Esophagus muscularis mucosa (tissue), 4 donors: ENCODE measurements around the gene MRPL24. TPM values are rescaled to one million over a fixed set of nuclear protein-coding genes. Genes with fewer than 3 reads are reported as not detected.

Experiments
- DNase-seq: peaks from one replicate; pipeline ENCODE4 v3.0.0-alpha.2; 2017; ENCODE audit errors: extremely low spot score
- H3K27ac ChIP-seq, 4 donors: fragments of 200-600 bp; sonication (generic); replicated peaks in 1 of 4; 1 replicate in 3 of 4; 2 replicates in 1 of 4; pipeline ENCODE4 v1.5.1; 2016 to 2019; ENCODE audit warnings: mild to moderate bottlenecking in 1 of 4
- H3K27me3 ChIP-seq, 4 donors: fragments of 200-600 bp; sonication (generic); one replicate each; pipeline versions ENCODE4 v1.5.1 to v1.6.0; 2016 to 2019
- H3K36me3 ChIP-seq, 4 donors: fragments of 200-600 bp; sonication (generic); one replicate each; pipeline ENCODE4 v1.5.1; 2016 to 2019
- H3K4me1 ChIP-seq, 4 donors: fragments of 200-600 bp; sonication (generic); one replicate each; pipeline ENCODE4 v1.5.1; 2016 to 2019
- H3K4me3 ChIP-seq, 4 donors: fragments of 200-600 bp; sonication (generic); 1 replicate in 2 of 4; 2 replicates in 2 of 4; pipeline ENCODE4 v1.5.1; 2016 to 2019; ENCODE audit warnings: mild to moderate bottlenecking in 4 of 4, moderate library complexity in 1 of 4
- H3K9me3 ChIP-seq, 4 donors: fragments of 200-600 bp; sonication (generic); 1 replicate in 3 of 4; 2 replicates in 1 of 4; pipeline ENCODE4 v1.5.1; 2016 to 2019
- EP300 ChIP-seq: sonication (generic); formaldehyde crosslinking; IDR thresholded peaks from one replicate; pipeline ENCODE4 v1.6.1; 2017; ENCODE audit warnings: antibody characterized with exemption
- POLR2A ChIP-seq: fragments of 450-650 bp; IDR thresholded peaks from one replicate; pipeline ENCODE4 v1.6.1; 2017; ENCODE audit warnings: antibody characterized with exemption, moderate library complexity, mild to moderate bottlenecking, low read depth
- POLR2AphosphoS5 ChIP-seq, 2 donors: sonication (generic); formaldehyde crosslinking; IDR thresholded peaks; one replicate each; pipeline ENCODE4 v1.6.1; 2017; ENCODE audit warnings: antibody characterized with exemption in 2 of 2
- WGBS: methylation state at CpG from one replicate; pipeline ENCODE4 v1.1.5; 2018; 5-methylcytosine and 5-hydroxymethylcytosine counted together
- intact Hi-C: fragments of 100-400 bp; cut with DNase I; formaldehyde crosslinking; loops from one replicate; pipeline ENCODE4 v1.15.1; 2023
- total RNA-seq, 4 donors: library from RNA; depleted of rRNA; stranded (reverse); fragments of >200 nt; gene quantifications; one replicate each; pipeline versions ENCODE4 v1.1.0 to v1.2.1, GENCODE V29; 2016
- TF ChIP-seq, protein P1 (sequence below), 3 experiments: fragments of 200-600 bp in 2 of 3; fragments of 450-650 bp in 1 of 3; sonication (generic) in 2 of 3; IDR thresholded peaks; one replicate each; pipeline ENCODE4 v1.5.1; 2017 to 2019; ENCODE audit warnings: antibody characterized with exemption in 3 of 3, mild to moderate bottlenecking in 2 of 3, moderate library complexity in 1 of 3

Gene MRPL24
- total RNA-seq, 4 donors from 2014 or later: 43.5 to 67.4 (median 62.4) TPM

DNA sequence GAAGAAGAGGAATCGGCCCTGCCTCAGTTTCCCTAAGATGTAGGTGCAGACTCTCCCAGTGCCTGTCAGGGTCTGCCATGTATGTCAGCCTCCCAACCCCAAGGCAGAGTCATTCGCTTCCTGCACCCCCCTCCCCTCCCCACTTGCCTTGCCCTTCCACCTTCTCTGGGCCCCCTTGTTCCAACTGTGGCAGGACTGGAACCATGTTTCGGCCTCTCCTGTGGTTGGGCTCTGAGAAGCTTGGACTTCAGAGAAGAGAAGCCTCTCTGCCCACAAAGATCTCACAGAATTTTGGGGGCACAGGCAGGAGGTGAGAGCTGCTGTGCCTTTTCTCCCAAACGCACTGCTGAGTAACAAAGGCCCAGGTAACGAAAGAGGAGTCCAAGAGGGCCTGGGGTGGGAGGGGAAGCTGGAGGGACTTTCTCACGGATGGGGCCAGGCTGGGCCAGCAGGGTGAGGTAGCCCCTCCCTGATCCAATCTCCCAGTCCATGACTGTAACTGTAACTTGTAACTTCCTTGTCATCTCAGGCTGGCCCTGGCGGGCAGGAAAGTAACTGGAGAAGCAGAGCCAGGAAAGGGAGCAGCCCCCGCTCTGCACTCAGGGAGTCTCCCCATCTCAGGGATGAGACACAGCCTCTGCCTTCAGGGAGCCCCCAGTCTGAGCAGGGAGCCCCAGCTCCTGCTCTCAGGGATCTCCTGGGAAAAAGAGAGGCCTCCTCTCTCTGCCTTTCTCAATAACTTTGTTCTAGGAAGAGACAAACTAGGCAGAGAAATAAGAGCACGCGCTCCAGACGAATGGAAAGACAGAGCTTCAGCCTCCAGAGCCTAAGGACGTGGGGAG is 46.8 kb downstream of the MRPL24 start:
- Histone ChIP-seq H3K9me3 (no peaks in the 10 kb centered on the region), H3K36me3 (peaks cover 0 to 3% (median 0%) of the 10 kb centered on the region in 4 donors), H3K27me3 (peaks cover 0 to 49% (median 2%) of the 10 kb centered on the region in 4 donors), H3K27ac (no peak overlapping the region), H3K4me3 (no peak overlapping the region), H3K4me1 (peaks cover 7 to 27% (median 16%) of the 10 kb centered on the region in 4 donors)
- WGBS: 90% methylated on average over 11 of the region's 12 CpGs
- no peak for DNase-seq
- intact Hi-C loops: no loop called here
- TF ChIP-seq, protein P1, sequence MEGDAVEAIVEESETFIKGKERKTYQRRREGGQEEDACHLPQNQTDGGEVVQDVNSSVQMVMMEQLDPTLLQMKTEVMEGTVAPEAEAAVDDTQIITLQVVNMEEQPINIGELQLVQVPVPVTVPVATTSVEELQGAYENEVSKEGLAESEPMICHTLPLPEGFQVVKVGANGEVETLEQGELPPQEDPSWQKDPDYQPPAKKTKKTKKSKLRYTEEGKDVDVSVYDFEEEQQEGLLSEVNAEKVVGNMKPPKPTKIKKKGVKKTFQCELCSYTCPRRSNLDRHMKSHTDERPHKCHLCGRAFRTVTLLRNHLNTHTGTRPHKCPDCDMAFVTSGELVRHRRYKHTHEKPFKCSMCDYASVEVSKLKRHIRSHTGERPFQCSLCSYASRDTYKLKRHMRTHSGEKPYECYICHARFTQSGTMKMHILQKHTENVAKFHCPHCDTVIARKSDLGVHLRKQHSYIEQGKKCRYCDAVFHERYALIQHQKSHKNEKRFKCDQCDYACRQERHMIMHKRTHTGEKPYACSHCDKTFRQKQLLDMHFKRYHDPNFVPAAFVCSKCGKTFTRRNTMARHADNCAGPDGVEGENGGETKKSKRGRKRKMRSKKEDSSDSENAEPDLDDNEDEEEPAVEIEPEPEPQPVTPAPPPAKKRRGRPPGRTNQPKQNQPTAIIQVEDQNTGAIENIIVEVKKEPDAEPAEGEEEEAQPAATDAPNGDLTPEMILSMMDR (IDR thresholded peaks at IDR 0.05): no peak
- no peak for TF ChIP-seq POLR2A

DNA sequence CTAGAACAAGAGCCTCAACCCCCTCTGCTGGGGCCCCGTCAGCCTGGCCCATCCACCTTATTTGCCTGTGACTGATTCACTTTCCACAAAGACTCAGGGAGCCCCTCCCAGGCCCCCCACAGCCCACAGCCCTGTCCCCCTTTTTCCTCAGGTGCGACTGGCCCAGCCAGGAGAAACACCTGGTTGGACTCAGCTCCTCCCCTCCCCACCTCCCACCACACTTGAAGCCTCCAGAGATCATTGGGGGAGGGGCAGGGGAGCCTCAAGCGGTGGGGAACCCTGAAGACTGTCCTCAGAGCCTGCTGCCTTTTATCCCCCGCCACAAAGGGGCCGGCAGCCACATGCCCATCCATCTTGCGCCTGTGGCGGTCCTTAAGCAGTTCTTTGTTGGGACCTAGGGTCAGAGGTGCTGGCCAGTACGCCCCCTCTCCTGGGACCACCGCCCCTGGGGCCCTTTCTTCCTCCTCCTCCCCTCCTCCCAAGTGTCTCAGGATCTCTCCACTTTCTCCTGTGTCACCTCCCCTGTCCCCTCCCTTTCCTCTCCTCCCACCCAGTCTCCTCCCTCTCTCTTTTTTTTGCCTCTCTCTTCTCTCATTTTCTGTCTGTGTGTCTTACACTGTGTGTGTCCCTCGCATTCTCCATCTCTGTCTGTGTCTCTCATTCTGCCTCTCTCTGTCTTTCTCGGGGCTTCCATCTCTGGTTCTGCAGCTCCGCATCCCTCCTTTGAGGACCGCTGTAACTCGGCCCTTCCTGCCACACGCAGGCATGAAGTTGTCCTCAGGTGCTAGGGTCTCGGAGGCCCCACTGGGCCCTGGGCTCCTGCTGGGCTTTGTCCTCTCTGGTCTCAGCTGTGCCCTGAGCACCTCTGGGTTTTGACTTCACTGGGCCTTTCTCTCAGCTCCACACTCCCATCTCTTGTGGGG is 47.7 kb downstream of the MRPL24 start:
- intact Hi-C loops: no loop called here
- H3K27me3 ChIP-seq: peaks cover 0 to 57% (median 2%) of the 10 kb centered on the region in 4 donors
- H3K4me1 ChIP-seq: peaks cover 7 to 28% (median 19%) of the 10 kb centered on the region in 4 donors
- H3K27ac ChIP-seq: no peak overlapping the region
- H3K36me3 ChIP-seq: no peaks in the 10 kb centered on the region
- no peaks in the 10 kb centered on the region for H3K9me3 ChIP-seq
- 59% methylated on average over 11 of the region's 16 CpGs for WGBS
- H3K4me3 ChIP-seq: no peak overlapping the region
- TF ChIP-seq POLR2A (no peak), POLR2AphosphoS5 (IDR thresholded peaks at IDR 0.05) (no peak), EP300 (no peak)
- TF ChIP-seq, protein P1 (IDR thresholded peaks at IDR 0.05): no peak
- DNase-seq: no peak

DNA sequence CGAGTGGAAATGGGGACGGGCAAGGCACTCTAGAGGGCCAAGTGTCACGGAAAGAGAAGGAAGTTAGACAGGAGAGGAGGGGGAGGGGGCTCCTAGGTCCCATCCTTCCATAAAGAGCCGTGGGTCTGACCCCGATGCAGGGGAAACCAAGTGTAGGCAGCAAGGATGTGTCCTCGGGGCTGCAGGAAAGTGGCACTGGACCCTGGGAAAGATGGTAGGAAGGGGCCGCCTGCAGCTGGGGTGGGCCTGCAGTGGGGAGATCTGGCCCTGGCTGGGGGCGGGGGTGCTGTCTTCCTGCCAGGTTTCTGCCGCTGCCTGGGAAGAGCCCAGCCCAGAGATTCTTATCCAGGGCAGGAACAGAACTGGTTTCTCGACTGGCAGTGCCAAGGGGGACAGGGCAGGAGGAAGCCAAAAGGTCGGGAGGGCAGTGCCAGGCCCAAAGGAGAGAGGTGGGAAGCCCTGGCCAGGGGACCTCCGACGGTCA is 48.4 kb downstream of the MRPL24 start:
- Histone ChIP-seq H3K36me3 (no peaks in the 10 kb centered on the region), H3K27ac (no peak overlapping the region), H3K4me3 (no peak overlapping the region), H3K9me3 (no peaks in the 10 kb centered on the region), H3K4me1 (peaks cover 7 to 28% (median 19%) of the 10 kb centered on the region in 4 donors), H3K27me3 (peaks cover 0 to 64% (median 2%) of the 10 kb centered on the region in 4 donors)
- intact Hi-C loops: no loop called here
- DNase-seq: no peak
- TF ChIP-seq EP300: no peak
- no peak for TF ChIP-seq POLR2AphosphoS5 (IDR thresholded peaks at IDR 0.05)
- TF ChIP-seq, protein P1 (IDR thresholded peaks at IDR 0.05): no peak
- no peak for TF ChIP-seq POLR2A
- WGBS: 32% methylated on average over 13 of the region's 13 CpGs

DNA sequence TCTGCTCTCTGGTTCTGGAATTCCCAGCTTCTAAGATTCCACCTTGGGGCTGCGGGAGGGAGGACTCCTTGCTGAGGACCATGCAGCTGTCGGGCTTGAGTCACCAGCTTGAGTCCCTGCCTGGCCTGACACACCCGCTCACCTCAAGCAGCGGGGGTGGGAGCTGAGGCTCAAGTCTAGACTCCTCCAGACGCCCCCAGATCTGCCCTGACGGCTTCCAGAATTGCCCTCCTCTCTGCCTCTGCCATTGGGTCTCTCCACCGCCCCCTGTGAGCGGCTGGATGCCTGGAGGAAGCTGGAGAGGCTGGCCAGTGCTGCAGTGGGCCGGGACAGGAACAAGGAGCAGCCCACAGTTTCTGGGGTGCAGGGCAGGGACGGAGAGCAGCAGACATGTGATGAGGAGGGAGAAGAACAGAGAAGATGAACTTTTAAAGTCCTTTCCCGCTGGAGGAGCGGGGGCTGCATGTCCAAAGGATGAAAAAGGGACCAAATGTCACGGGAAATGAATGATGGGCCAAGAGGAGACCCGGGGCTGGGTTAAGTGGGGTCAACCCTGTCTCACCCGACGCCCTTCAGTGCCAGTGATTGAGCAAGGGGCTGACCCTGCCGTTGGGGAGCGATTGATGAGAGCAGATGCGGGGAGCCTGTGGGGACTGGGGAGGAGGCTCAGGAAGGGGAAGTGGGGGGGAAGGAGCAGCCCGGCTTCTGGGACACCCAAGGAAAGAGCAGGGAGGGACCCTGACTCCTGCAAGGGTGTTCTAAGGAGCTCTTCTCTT is 49.0 kb downstream of the MRPL24 start:
- Histone ChIP-seq H3K27ac (no peak overlapping the region), H3K4me3 (no peak overlapping the region), H3K9me3 (no peaks in the 10 kb centered on the region), H3K36me3 (no peaks in the 10 kb centered on the region), H3K27me3 (peaks cover 0 to 68% (median 2%) of the 10 kb centered on the region in 4 donors), H3K4me1 (peaks cover 7 to 28% (median 19%) of the 10 kb centered on the region in 4 donors)
- TF ChIP-seq POLR2A (no peak), POLR2AphosphoS5 (IDR thresholded peaks at IDR 0.05) (no peak), EP300 (no peak)
- TF ChIP-seq, protein P1 (IDR thresholded peaks at IDR 0.05): no peak
- WGBS: 50% methylated on average over 19 of the region's 20 CpGs
- no peak for DNase-seq
- intact Hi-C loops: loop anchor here (2.0 kb wide), 1 partner anchor 15 kb away; no protein-coding TSS in a partner anchor
